ENCODE results near the gene DLG2.

DNA sequence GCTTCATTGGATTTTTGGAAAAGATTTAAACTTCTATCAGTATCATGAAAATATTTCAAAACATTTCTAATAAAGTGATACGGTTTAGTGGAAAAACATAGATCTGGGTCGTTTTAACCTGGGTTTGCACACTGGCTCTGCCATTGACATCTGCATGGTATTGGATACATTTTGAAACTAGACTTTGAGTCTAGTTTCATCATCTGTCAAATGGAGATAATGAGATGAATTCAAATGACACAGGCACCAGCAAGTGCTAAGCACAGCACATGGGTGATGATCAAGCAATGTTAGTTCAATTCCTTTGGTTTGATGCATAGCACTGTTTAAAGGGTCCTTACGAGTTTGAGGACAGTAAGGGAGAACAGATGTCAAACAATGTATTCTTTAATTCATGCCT, 1522.0 kb downstream of the DLG2 start:
- TF ChIP-seq, protein P1, sequence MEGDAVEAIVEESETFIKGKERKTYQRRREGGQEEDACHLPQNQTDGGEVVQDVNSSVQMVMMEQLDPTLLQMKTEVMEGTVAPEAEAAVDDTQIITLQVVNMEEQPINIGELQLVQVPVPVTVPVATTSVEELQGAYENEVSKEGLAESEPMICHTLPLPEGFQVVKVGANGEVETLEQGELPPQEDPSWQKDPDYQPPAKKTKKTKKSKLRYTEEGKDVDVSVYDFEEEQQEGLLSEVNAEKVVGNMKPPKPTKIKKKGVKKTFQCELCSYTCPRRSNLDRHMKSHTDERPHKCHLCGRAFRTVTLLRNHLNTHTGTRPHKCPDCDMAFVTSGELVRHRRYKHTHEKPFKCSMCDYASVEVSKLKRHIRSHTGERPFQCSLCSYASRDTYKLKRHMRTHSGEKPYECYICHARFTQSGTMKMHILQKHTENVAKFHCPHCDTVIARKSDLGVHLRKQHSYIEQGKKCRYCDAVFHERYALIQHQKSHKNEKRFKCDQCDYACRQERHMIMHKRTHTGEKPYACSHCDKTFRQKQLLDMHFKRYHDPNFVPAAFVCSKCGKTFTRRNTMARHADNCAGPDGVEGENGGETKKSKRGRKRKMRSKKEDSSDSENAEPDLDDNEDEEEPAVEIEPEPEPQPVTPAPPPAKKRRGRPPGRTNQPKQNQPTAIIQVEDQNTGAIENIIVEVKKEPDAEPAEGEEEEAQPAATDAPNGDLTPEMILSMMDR (IDR thresholded peaks at IDR 0.05; ENCODE audit: low read depth, low read length, poor library complexity, severe bottlenecking), result no peak
- TF ChIP-seq EZH2phosphoT487 (IDR thresholded peaks at IDR 0.05; ENCODE audit: borderline replicate concordance, low read length), result no peak

All from DOHH2 (cell line).